Activated naive CD8-positive, alpha-beta T cell treated with anti-CD3 and anti-CD28 coated beads, Interleukin-2, amount 10 ng/mL, durations not matched to agents 7 days and 5 days (primary cell): Measurements from ENCODE around the gene AGMO. TPM values are rescaled to one million over a fixed set of nuclear protein-coding genes. Genes with fewer than 3 reads are reported as not detected.

Experiments
- ATAC-seq: fragments of 150-1000 bp; cut with Tn5 transposase; one replicate; pipeline ENCODE4 v1.10.0; 2021; ENCODE audit warnings: low read depth, moderate library complexity
- POLR2A ChIA-PET: fragments of 350-600 bp; sonication (Branson Sonifier 250); formaldehyde crosslinking; loops from one replicate; lab custom pipeline; 2021; ENCODE audit warnings: antibody characterized with exemption; lab: Charles Lee
- DNase-seq: peaks from one replicate; pipeline ENCODE4 v3.0.0; 2021
- H3K27ac Mint-ChIP-seq: one replicate; pipeline ENCODE4 v1.8.0; 2022; ENCODE audit warnings: mild to moderate bottlenecking, mixed read lengths
- H3K27me3 Mint-ChIP-seq: one replicate; pipeline ENCODE4 v1.8.0; 2022; ENCODE audit warnings: mild to moderate bottlenecking, moderate library complexity, mixed read lengths
- H3K36me3 Mint-ChIP-seq: one replicate; pipeline ENCODE4 v1.8.0; 2021; ENCODE audit warnings: mild to moderate bottlenecking, mixed read lengths
- H3K4me1 Mint-ChIP-seq: one replicate; pipeline ENCODE4 v1.8.0; 2021; ENCODE audit warnings: mixed read lengths
- H3K4me3 Mint-ChIP-seq: one replicate; pipeline ENCODE4 v1.8.0; 2022; ENCODE audit warnings: mild to moderate bottlenecking, moderate library complexity, mixed read lengths
- H3K9me3 Mint-ChIP-seq: one replicate; pipeline ENCODE4 v1.8.0; 2021; ENCODE audit warnings: mixed read lengths
- total RNA-seq, 2 experiments: library from RNA; stranded (reverse); gene quantifications; one replicate each; pipeline ENCODE4 v1.2.3, GENCODE V29; 2021

Gene AGMO
- total RNA-seq, 2 experiments from 2014 or later: not detected

DNA sequence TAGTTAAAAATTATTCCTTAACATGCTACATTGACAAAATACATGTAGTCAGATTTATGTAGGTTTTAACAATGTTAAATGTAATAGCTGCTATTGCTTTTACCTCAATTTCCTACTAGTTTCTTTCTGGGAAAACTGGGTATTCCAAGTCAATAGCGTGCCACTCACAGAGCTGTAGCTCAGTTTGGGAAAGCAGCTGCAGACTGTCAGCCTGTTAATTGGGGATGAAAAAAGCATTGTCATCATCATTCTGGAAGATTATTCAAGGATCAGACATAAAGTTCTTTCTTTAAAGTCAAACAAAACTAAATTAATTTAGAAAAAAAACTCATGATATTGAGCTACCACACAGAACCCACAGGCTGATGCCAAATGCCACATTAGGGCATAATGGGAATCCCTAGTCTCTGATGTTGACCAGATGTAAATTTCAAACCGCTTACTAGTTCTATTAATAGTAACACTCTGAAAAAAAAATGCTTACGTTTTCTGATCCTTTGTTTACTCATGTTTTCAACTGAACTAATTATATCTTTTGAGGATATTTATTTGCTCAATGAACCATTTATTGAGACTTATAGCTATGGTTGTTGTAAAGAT lies 19.6 kb upstream of the AGMO start:
- no peak overlapping the region for H3K27ac Mint-ChIP-seq
- peaks cover 3% of the 10 kb centered on the region for H3K9me3 Mint-ChIP-seq
- no peak for ATAC-seq
- H3K4me3 Mint-ChIP-seq: no peak overlapping the region
- no peaks in the 10 kb centered on the region for H3K36me3 Mint-ChIP-seq
- H3K4me1 Mint-ChIP-seq: no peaks in the 10 kb centered on the region
- H3K27me3 Mint-ChIP-seq: no peaks in the 10 kb centered on the region
- no peak for DNase-seq
- POLR2A ChIA-PET: no interaction called here

DNA sequence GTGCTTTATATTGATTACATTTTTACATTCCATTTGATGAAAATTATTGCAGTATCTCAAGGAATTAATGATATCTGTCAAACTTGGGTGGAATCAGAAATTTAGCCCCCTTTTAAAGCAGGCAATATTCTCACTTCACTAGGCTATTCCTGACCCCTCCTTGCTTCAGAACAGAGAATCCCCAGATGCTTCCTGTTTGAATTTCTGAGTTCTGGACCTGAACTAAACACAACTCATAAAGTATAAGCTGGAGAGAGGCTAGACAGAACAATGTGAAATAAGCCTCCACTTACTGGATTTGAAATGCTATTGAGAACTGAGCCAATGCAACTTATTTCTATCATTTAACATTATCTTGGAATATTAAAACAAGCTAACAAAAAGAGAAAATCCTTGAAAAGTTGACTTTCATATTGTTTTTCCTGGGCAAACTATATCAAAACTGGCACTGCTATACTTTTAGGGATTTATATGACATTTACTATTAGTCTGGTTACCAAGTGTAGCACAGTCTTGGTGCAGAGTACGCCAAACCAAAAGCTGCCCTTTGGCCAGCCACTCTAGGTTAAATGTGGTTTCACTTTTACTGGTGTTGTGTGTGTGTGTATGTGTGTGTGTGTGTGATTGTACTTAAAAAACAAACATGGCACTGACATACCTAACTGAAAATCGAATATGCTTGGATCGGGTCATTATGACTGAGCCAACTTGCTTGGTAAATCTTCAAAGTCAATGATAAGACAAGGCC lies 19.0 kb upstream of the AGMO start:
- H3K9me3 Mint-ChIP-seq: peaks cover 3% of the 10 kb centered on the region
- H3K4me3 Mint-ChIP-seq: no peak overlapping the region
- DNase-seq (no peak), ATAC-seq (no peak)
- H3K4me1 Mint-ChIP-seq: no peaks in the 10 kb centered on the region
- H3K36me3 Mint-ChIP-seq: no peaks in the 10 kb centered on the region
- no peak overlapping the region for H3K27ac Mint-ChIP-seq
- POLR2A ChIA-PET: no interaction called here
- H3K27me3 Mint-ChIP-seq: no peaks in the 10 kb centered on the region

DNA sequence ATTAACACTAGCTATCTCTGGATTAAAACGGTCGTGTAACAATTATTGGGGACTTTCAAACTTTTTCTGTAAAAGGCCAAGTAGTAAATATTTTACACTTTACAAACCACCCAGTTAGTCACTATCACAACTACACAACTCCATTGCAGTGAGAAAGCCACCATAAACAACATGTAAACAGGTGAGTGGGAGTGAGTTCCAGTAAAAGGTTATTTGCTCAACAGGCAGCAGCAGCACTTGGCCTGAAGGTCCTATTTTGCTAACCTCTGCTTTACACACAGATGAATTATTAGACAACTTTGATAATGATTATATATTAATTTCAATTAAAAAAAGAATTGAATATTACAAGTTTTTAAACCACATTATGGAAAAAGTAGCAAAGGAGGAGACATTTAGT lies 15.8 kb upstream of the AGMO start:
- ATAC-seq (no peak), DNase-seq (no peak)
- POLR2A ChIA-PET: no interaction called here
- no peaks in the 10 kb centered on the region for H3K27me3 Mint-ChIP-seq
- H3K4me3 Mint-ChIP-seq: no peak overlapping the region
- H3K4me1 Mint-ChIP-seq: no peaks in the 10 kb centered on the region
- no peaks in the 10 kb centered on the region for H3K9me3 Mint-ChIP-seq
- H3K36me3 Mint-ChIP-seq: no peaks in the 10 kb centered on the region
- H3K27ac Mint-ChIP-seq: no peak overlapping the region

DNA sequence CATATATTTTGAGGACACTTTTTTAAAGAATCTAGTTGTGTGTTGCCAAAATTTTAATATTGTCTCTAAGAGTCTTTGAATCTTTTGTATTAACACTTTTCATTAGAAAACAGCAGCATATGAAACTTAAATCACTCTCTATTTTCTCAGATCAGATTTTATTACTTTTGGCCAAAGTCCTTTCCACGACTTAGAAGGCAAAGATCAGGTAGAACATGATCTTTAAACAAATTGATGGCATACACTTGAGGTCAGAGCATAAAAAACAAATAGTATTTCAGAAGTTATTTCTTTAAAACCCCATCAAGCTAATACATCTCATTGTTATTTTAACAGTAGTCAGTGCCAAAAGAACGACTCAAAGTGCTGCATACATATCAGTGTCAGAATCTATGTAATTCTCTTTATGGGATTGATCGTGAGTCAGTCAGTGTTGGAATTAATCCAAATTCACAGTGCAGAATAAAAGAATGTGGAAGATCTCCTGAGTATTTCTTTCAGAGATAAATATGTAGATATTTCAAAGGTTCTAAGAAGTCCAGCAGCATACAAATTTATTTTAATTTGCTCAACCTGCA lies 9.6 kb upstream of the AGMO start:
- no peaks in the 10 kb centered on the region for H3K9me3 Mint-ChIP-seq
- no peaks in the 10 kb centered on the region for H3K4me1 Mint-ChIP-seq
- no peak overlapping the region for H3K27ac Mint-ChIP-seq
- DNase-seq: no peak
- H3K36me3 Mint-ChIP-seq: no peaks in the 10 kb centered on the region
- no peak for ATAC-seq
- POLR2A ChIA-PET: no interaction called here
- no peaks in the 10 kb centered on the region for H3K27me3 Mint-ChIP-seq
- no peak overlapping the region for H3K4me3 Mint-ChIP-seq

DNA sequence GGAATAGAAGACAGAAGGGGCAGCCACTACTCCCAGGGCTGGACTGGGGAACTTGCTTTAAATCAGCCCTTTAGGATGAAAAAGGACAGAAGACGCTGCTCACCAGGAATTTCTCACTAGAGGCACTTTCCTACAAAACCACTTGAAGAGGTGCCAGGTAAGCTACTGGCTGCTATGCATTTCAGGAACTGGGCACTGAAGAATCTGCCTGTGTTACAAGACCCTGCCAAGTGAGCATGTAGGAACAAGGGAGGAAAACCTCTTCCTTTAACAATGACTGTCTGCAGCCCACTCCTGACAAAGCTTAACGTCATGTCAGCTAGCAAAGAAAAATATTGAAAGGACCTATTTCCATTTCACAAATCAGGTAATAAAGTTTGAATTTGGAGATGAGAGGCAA lies 5.8 kb upstream of the AGMO start:
- H3K27me3 Mint-ChIP-seq: no peaks in the 10 kb centered on the region

DNA sequence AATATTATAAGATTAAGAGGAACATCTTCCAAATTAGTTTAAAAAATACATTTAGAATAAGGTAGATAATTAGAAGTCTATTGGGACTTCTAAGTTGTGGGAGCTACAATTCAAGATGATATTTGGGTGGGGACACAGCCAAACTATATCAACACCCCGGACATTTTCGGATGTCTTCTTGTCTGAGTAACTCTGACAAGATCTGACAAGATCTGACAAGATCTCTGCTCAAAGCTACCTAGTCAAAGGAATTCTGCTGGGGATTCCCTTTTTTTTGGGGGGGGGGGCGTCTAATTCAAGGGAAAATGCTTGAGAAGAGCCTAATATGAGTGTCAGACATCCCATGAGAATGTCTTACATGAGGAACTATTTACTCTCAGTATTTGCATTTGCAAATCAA lies 5.2 kb upstream of the AGMO start:
- no peak overlapping the region for H3K4me3 Mint-ChIP-seq
- no peaks in the 10 kb centered on the region for H3K9me3 Mint-ChIP-seq
- DNase-seq (no peak), ATAC-seq (no peak)
- no peak overlapping the region for H3K27ac Mint-ChIP-seq
- POLR2A ChIA-PET: no interaction called here
- H3K27me3 Mint-ChIP-seq: no peaks in the 10 kb centered on the region
- H3K4me1 Mint-ChIP-seq: no peaks in the 10 kb centered on the region
- H3K36me3 Mint-ChIP-seq: no peaks in the 10 kb centered on the region

More for the DNA sequence above, 5.8 kb upstream of the AGMO start:
- no peak overlapping the region for H3K27ac Mint-ChIP-seq
- H3K4me3 Mint-ChIP-seq: no peak overlapping the region
- H3K9me3 Mint-ChIP-seq: no peaks in the 10 kb centered on the region
- no peaks in the 10 kb centered on the region for H3K36me3 Mint-ChIP-seq
- no peaks in the 10 kb centered on the region for H3K4me1 Mint-ChIP-seq
- ATAC-seq: no peak
- DNase-seq: no peak
- POLR2A ChIA-PET: no interaction called here

DNA sequence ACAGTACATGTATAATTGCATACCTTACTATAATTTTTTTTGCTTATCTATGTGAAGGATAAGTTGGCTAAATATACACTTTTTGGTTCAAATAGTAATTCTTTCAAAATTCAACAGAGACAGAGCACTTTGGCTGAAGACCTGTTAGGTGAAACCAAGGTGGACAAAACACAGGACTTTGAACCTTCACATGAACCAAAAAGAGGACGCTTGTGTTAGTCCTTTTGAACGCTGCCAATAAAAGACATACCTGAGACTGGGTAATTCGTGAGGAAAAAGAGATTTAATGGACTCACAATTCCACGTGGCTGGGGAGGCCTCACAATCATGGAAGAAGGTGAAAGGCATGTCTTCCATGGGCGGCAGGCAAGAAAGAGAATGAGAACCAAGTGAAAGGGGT lies 4.7 kb upstream of the AGMO start:
- Mint-ChIP-seq H3K27ac (no peak overlapping the region), H3K27me3 (no peaks in the 10 kb centered on the region), H3K9me3 (no peaks in the 10 kb centered on the region), H3K36me3 (no peaks in the 10 kb centered on the region), H3K4me1 (no peaks in the 10 kb centered on the region), H3K4me3 (no peak overlapping the region)
- DNase-seq: no peak
- no peak for ATAC-seq
- POLR2A ChIA-PET: no interaction called here

DNA sequence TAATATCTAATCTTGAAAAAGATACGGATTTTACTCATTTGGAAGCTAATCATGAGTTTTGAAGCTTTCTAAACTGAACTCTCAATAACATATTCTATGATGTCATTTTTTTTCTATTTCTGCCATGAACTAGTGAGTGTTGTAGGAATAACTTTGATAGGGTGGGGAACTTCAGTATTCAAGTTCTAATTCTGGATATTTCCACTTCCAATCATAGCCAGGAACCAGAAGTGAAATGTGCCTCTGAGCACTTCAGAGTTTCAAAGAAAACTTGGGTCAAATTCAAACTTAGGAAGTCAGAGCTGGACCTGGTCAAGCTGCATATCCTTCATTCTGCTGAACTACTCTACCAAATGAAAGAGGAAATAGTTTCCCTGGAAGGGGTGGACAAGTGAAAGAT lies 847 bp downstream of the AGMO start:
- Mint-ChIP-seq H3K4me1 (no peaks in the 10 kb centered on the region), H3K36me3 (no peaks in the 10 kb centered on the region), H3K4me3 (no peak overlapping the region), H3K9me3 (no peaks in the 10 kb centered on the region), H3K27ac (no peak overlapping the region), H3K27me3 (no peaks in the 10 kb centered on the region)
- DNase-seq (no peak), ATAC-seq (no peak)
- POLR2A ChIA-PET: no interaction called here

DNA sequence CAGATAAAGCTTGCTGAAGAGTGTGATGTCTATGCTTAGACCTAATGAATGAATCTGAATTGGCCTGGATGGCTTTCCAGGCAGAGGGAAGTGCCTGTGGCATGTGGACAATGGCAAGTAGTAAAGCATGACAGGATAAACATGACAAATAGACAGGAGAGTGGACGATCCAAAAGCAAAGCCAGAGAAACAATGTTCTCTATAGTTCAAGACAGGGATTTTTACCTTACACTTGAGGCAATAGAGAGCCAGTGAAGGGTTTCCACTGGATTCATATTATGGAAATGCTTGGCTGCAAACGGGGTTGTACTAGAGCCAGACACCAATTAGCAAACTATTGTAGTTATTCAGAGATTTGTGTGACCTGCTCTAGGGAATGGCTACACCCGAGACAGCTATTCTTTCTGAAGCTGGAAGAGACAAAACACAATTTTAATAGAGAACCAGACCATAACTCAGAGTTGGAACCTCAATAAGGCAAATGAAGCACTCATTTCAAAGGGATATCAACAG lies 2.3 kb downstream of the AGMO start:
- no peaks in the 10 kb centered on the region for H3K4me1 Mint-ChIP-seq
- POLR2A ChIA-PET: no interaction called here
- no peaks in the 10 kb centered on the region for H3K27me3 Mint-ChIP-seq
- no peak for DNase-seq
- ATAC-seq: no peak
- H3K27ac Mint-ChIP-seq: no peak overlapping the region
- no peak overlapping the region for H3K4me3 Mint-ChIP-seq
- no peaks in the 10 kb centered on the region for H3K9me3 Mint-ChIP-seq
- no peaks in the 10 kb centered on the region for H3K36me3 Mint-ChIP-seq

DNA sequence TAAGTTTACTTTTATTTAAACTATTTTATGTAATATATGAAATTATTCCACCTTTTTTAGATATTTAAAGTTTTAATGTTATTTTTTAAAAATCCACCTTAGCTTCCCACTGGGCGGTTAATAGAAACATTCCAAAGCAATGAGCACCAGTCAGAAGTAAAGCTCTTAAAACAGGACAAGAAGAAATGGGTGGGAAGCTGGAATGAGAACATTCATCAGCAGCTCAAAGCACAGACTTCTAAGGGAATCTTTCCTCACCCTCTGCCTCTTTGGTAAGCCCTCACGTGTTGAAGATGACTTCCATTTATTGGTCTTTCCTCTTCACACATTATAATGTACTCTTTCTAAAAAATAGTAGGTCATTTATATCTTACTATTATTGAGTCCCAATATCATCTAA lies 3.1 kb downstream of the AGMO start:
- no peaks in the 10 kb centered on the region for H3K4me1 Mint-ChIP-seq
- no peaks in the 10 kb centered on the region for H3K36me3 Mint-ChIP-seq
- no peaks in the 10 kb centered on the region for H3K27me3 Mint-ChIP-seq
- H3K4me3 Mint-ChIP-seq: no peak overlapping the region
- POLR2A ChIA-PET: no interaction called here
- H3K27ac Mint-ChIP-seq: no peak overlapping the region
- no peak for DNase-seq
- ATAC-seq: no peak
- H3K9me3 Mint-ChIP-seq: no peaks in the 10 kb centered on the region

DNA sequence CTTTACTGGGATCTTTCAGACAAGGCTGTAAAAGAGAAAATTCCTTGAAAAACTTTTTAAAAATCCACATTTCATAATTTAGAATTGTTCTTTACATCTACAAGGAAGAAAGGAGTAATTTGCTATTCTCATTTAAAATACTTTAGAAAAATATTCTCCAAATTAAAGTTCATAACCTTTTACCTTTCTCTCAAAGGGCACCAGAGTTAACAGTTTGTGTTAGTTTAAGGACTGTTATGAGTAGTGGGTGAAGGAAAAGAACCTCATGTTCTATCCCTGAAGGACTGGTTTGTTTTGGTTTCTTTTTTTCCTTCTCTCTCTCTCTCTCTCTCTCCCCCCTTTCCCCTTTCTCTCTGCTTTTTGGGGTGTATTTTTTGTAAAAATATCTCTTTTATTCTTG lies 4.1 kb downstream of the AGMO start:
- ATAC-seq (no peak), DNase-seq (no peak)
- Mint-ChIP-seq H3K27me3 (no peaks in the 10 kb centered on the region), H3K27ac (no peak overlapping the region), H3K4me1 (no peaks in the 10 kb centered on the region), H3K4me3 (no peak overlapping the region), H3K36me3 (no peaks in the 10 kb centered on the region), H3K9me3 (no peaks in the 10 kb centered on the region)
- POLR2A ChIA-PET: no interaction called here

DNA sequence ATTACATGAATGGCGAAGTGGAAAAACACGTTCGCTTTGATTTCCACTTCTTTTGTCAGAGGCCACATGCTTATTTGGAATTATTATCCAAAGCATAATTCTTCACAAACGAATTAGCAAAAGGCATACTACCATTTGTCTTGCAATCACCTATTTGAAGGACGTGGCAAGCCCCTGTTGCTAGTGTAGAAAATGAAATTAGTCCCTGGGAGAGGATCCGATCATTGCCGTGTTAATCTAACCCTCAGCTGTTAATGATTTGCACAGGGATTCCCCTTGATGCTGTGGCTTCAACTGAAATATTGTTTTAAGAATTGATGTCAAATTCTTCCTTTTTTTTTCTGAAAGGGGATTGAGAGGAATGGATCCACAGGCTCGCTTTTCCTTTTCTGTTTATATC lies 4.6 kb downstream of the AGMO start:
- no peak overlapping the region for H3K4me3 Mint-ChIP-seq
- no peaks in the 10 kb centered on the region for H3K9me3 Mint-ChIP-seq
- no peak overlapping the region for H3K27ac Mint-ChIP-seq
- ATAC-seq (no peak), DNase-seq (no peak)
- no peaks in the 10 kb centered on the region for H3K27me3 Mint-ChIP-seq
- no peaks in the 10 kb centered on the region for H3K36me3 Mint-ChIP-seq
- H3K4me1 Mint-ChIP-seq: no peaks in the 10 kb centered on the region
- POLR2A ChIA-PET: no interaction called here

DNA sequence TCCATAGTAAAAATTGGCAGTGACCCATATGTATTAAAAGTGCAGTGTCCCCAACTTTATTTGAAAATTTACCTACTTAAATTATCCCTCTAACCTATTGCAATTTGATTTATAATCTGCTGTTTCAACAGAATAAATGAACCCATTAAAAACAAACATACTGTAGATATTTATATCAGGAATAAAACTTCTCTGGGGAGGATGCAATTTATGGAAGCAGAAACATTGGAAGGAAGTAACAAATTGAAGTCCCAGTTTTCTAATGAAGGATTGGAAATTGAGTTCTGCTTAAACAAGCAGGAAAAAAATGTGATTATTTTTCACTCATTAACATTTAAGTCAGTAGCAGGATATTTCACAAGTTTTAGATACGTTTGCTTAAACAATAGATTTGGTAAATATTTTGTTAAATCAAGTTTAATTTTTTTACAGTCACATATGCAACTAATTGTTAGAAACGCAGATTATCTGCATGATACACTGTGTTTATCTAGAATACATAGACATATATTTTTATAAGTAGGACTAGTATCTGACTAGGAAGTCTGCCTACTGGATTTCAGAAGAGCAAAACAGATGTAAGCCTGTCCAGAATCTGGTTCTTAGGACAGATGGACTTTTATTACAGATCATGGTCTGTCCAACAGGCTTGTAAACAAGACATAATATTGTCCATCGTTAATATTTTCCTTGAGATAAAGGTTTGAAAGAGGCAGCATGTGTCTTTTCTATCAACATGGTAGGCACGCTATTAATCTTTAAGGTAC lies 5.3 kb downstream of the AGMO start:
- Mint-ChIP-seq H3K36me3 (no peaks in the 10 kb centered on the region), H3K9me3 (no peaks in the 10 kb centered on the region), H3K27me3 (no peaks in the 10 kb centered on the region), H3K4me1 (no peaks in the 10 kb centered on the region), H3K27ac (no peak overlapping the region), H3K4me3 (no peak overlapping the region)
- ATAC-seq (no peak), DNase-seq (no peak)
- POLR2A ChIA-PET: no interaction called here
